Astrocyte of the cerebellum (primary cell): Measurements from ENCODE around the gene UQCRFS1.
"Not testable (repeated sequence)": the region's sequence is repeated elsewhere in the genome, so short reads cannot be mapped to it uniquely, and the experiment has no call there.

Experiments
- DNase-seq: peaks from one replicate; pipeline ENCODE4 v3.0.0-alpha.2; 2011; ENCODE audit warnings: low read depth
- H3K4me3 ChIP-seq: 2 replicates; pipeline ENCODE4 v1.5.1; 2011; ENCODE audit warnings: mild to moderate bottlenecking, low read depth, low read length, moderate library complexity
- CTCF ChIP-seq: IDR thresholded peaks from 2 replicates; pipeline ENCODE4 v1.5.1; 2012; ENCODE audit warnings: low read length, low read depth, moderate library complexity, mild to moderate bottlenecking; ENCODE audit errors: missing control alignments
- in situ Hi-C: cut with HindIII; loops from 2 replicates; pipeline ENCODE4 v1.10.0; 2017; ENCODE audit warnings: low sequenced_read_pairs

UQCRFS1 gene

GRCh38 chr19:29216021-29216420, 3.1 kb upstream of the UQCRFS1 start:
- in situ Hi-C loops: no loop called here
- DNase-seq: no peak

GRCh38 chr19:29215322-29215845, 2.4 kb upstream of the UQCRFS1 start:
- no peak overlapping the region for H3K4me3 ChIP-seq
- no peak for DNase-seq
- in situ Hi-C loops: no loop called here
- no peak for TF ChIP-seq CTCF

More at GRCh38 chr19:29216021-29216420, 3.1 kb upstream of the UQCRFS1 start:
- TF ChIP-seq CTCF: no peak
- no peak overlapping the region for H3K4me3 ChIP-seq

GRCh38 chr19:29214411-29214810, 1.5 kb upstream of the UQCRFS1 start:
- no peak for DNase-seq
- TF ChIP-seq CTCF: no peak
- no peak overlapping the region for H3K4me3 ChIP-seq
- in situ Hi-C loops: no loop called here

GRCh38 chr19:29212356-29212647, 649 bp downstream of the UQCRFS1 start:
- no peak for DNase-seq
- TF ChIP-seq CTCF: no peak
- peak overlapping the region; percentile 91 for H3K4me3 ChIP-seq
- in situ Hi-C loops: no loop called here

GRCh38 chr19:29211562-29212355, 1.2 kb downstream of the UQCRFS1 start:
- TF ChIP-seq CTCF: no peak
- DNase-seq: no peak
- H3K4me3 ChIP-seq: peak overlapping the region; percentile 91
- in situ Hi-C loops: no loop called here

GRCh38 chr19:29211041-29211440, 1.9 kb downstream of the UQCRFS1 start:
- DNase-seq, in situ Hi-C loops, H3K4me3 ChIP-seq: not testable (repeated sequence)

GRCh38 chr19:29210502-29210901, 2.4 kb downstream of the UQCRFS1 start:
- H3K4me3 ChIP-seq, DNase-seq, in situ Hi-C loops: not testable (repeated sequence)

GRCh38 chr19:29207403-29208187, 5.4 kb downstream of the UQCRFS1 start:
- DNase-seq, in situ Hi-C loops, H3K4me3 ChIP-seq: not testable (repeated sequence)
